ENCODE data around the gene DPP10.

The DPP10 gene

GRCh38 chr2:115825912-115826311, 1383.5 kb downstream of the DPP10 start:
- FAIRE-seq = no peak

- FAIRE-seq = no peak
Measured at GRCh38 chr2:115833196-115833595, 1390.8 kb downstream of the DPP10 start.

- FAIRE-seq = no peak
Measured at GRCh38 chr2:115838539-115838938, 1396.1 kb downstream of the DPP10 start.

- no peak for FAIRE-seq
Measured at GRCh38 chr2:115842306-115842705, 1399.9 kb downstream of the DPP10 start.

- no peak for FAIRE-seq
Measured at GRCh38 chr2:115848192-115848591, 1405.8 kb downstream of the DPP10 start.

- no peak for FAIRE-seq
Measured at GRCh38 chr2:115867024-115867423, 1424.6 kb downstream of the DPP10 start.

- FAIRE-seq = no peak
Measured at GRCh38 chr2:115874427-115874826, 1432.0 kb downstream of the DPP10 start.

GRCh38 chr2:115880558-115880957, 1438.1 kb downstream of the DPP10 start:
- FAIRE-seq = no peak

GRCh38 chr2:115887209-115887776, 1444.9 kb downstream of the DPP10 start:
- no peak for FAIRE-seq

Data from G401.6 (cell line).